Hepatocyte (in vitro differentiated cells): ENCODE results near the gene CELF4. TPM values are rescaled to one million over a fixed set of nuclear protein-coding genes. Genes with fewer than 3 reads are reported as not detected.

Source experiments
- DNase-seq: peaks from one replicate; pipeline ENCODE4 v3.0.0-alpha.2; 2016; ENCODE audit warnings: low spot score
- H2AFZ ChIP-seq: fragments of 200-600 bp; sonication (generic); 2 replicates; pipeline ENCODE4 v1.6.0; 2016; ENCODE audit warnings: antibody characterized with exemption, mild to moderate bottlenecking
- H3K27ac ChIP-seq: fragments of 200-600 bp; sonication (generic); 2 replicates; pipeline ENCODE4 v1.5.1; 2016; ENCODE audit warnings: mild to moderate bottlenecking
- H3K27me3 ChIP-seq: fragments of 200-600 bp; sonication (generic); 2 replicates; pipeline ENCODE4 v1.6.1; 2016
- H3K36me3 ChIP-seq: fragments of 200-600 bp; sonication (generic); replicated peaks from 2 replicates; pipeline ENCODE4 v1.5.1; 2016; ENCODE audit warnings: low read depth; ENCODE audit not compliant: insufficient read depth
- H3K4me1 ChIP-seq: fragments of 200-600 bp; sonication (generic); 2 replicates; pipeline ENCODE4 v1.5.1; 2016; ENCODE audit warnings: mild to moderate bottlenecking, moderate library complexity; ENCODE audit not compliant: insufficient read depth
- H3K4me2 ChIP-seq: fragments of 200-600 bp; sonication (generic); 2 replicates; pipeline ENCODE4 v1.6.0; 2016
- H3K4me3 ChIP-seq: fragments of 200-600 bp; sonication (generic); 2 replicates; pipeline ENCODE4 v1.5.1; 2016; ENCODE audit warnings: mild to moderate bottlenecking
- H3K79me2 ChIP-seq: fragments of 200-600 bp; sonication (generic); 2 replicates; pipeline ENCODE4 v1.6.0; 2017; ENCODE audit warnings: mild to moderate bottlenecking
- H3K9me2 ChIP-seq: fragments of 200-600 bp; sonication (generic); replicated peaks from 2 replicates; pipeline ENCODE4 v1.6.0; 2017; ENCODE audit warnings: mild to moderate bottlenecking; ENCODE audit not compliant: insufficient read depth
- H3K9me3 ChIP-seq: fragments of 200-600 bp; sonication (generic); 2 replicates; pipeline ENCODE4 v1.5.1; 2016; ENCODE audit warnings: low read depth, mild to moderate bottlenecking
- H4K20me1 ChIP-seq: fragments of 200-600 bp; sonication (generic); 2 replicates; pipeline ENCODE4 v1.6.0; 2016; ENCODE audit warnings: mild to moderate bottlenecking; ENCODE audit not compliant: insufficient read depth, poor library complexity, severe bottlenecking
- EZH2 ChIP-seq: fragments of 200-600 bp; sonication (generic); IDR thresholded peaks from 2 replicates; pipeline ENCODE4 v1.6.1; 2016; ENCODE audit warnings: antibody characterized with exemption, mild to moderate bottlenecking, borderline replicate concordance
- EZH2phosphoT487 ChIP-seq: fragments of 200-600 bp; sonication (generic); IDR thresholded peaks from one replicate; pipeline ENCODE4 v1.6.1; 2018; ENCODE audit warnings: antibody characterized with exemption, mild to moderate bottlenecking, low read depth, moderate library complexity; ENCODE audit not compliant: unreplicated experiment, severe bottlenecking
- WGBS: methylation state at CpG from one replicate; pipeline ENCODE4 v1.1.6; 2016; ENCODE audit warnings: low lambda C conversion rate; ENCODE audit errors: missing lambda C conversion rate; 5-methylcytosine and 5-hydroxymethylcytosine counted together
- polyA plus RNA-seq: library from polyadenylated mRNA; unstranded; fragments of >200 nt; fragmentation: Nextera tagmentation; extraction: Ambion mirVana; gene quantifications from 2 replicates; pipeline ENCODE4 v1.2.1, GENCODE V29; 2016
- total RNA-seq: library from RNA; depleted of rRNA; stranded (reverse); fragments of >200 nt; gene quantifications from 2 replicates; pipeline ENCODE4 v1.2.3, GENCODE V29; 2014
- TF ChIP-seq, protein P1 (sequence below): fragments of 200-600 bp; sonication (generic); IDR thresholded peaks from 2 replicates; pipeline ENCODE4 v1.5.1; 2016; ENCODE audit warnings: antibody characterized with exemption, mild to moderate bottlenecking; ENCODE audit not compliant: poor library complexity

Gene CELF4
- total and polyA plus RNA-seq, 2 experiments from 2014 or later, result 1.3 to 2.9 TPM

- Histone ChIP-seq H3K9me2 (no peaks in the 10 kb centered on the region), H3K4me2 (no peak overlapping the region), H3K4me1 (no peaks in the 10 kb centered on the region), H4K20me1 (no peaks in the 10 kb centered on the region), H3K36me3 (no peaks in the 10 kb centered on the region), H2AFZ (no peak overlapping the region), H3K9me3 (no peaks in the 10 kb centered on the region), H3K79me2 (no peaks in the 10 kb centered on the region), H3K27me3 (peaks cover 4% of the 10 kb centered on the region), H3K4me3 (no peak overlapping the region), H3K27ac (no peak overlapping the region)
- DNase-seq, result no peak
- TF ChIP-seq, protein P1, sequence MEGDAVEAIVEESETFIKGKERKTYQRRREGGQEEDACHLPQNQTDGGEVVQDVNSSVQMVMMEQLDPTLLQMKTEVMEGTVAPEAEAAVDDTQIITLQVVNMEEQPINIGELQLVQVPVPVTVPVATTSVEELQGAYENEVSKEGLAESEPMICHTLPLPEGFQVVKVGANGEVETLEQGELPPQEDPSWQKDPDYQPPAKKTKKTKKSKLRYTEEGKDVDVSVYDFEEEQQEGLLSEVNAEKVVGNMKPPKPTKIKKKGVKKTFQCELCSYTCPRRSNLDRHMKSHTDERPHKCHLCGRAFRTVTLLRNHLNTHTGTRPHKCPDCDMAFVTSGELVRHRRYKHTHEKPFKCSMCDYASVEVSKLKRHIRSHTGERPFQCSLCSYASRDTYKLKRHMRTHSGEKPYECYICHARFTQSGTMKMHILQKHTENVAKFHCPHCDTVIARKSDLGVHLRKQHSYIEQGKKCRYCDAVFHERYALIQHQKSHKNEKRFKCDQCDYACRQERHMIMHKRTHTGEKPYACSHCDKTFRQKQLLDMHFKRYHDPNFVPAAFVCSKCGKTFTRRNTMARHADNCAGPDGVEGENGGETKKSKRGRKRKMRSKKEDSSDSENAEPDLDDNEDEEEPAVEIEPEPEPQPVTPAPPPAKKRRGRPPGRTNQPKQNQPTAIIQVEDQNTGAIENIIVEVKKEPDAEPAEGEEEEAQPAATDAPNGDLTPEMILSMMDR, result no peak
- no peak for TF ChIP-seq EZH2phosphoT487
- no peak for TF ChIP-seq EZH2
- WGBS, result 85% methylated on average over 3 of the region's 3 CpGs
Measured at GRCh38 chr18:37355772-37356171, 209.8 kb downstream of the CELF4 start.

DNA sequence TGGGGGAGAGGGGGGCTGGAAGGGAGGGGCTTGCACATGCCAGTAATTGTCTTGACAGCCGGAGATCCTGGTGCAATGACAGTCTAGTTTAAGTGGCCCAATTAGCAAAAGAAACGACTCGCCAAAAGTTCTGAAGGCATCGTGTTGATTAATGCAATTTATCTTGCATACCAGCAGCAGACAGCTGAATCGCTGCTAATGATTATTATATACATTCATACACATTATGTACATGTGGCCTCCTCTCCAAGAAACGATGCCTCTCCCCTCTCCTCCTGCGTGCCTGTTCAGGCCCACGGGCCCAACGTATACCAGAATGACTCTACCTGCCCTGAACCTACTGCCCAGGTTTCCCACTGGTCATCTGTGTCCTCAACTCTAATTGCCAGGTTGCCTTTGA lies 214.5 kb downstream of the CELF4 start:
- 90% methylated on average over 9 of the region's 9 CpGs for WGBS
- Histone ChIP-seq H3K36me3 (no peaks in the 10 kb centered on the region), H3K27ac (no peak overlapping the region)

DNA sequence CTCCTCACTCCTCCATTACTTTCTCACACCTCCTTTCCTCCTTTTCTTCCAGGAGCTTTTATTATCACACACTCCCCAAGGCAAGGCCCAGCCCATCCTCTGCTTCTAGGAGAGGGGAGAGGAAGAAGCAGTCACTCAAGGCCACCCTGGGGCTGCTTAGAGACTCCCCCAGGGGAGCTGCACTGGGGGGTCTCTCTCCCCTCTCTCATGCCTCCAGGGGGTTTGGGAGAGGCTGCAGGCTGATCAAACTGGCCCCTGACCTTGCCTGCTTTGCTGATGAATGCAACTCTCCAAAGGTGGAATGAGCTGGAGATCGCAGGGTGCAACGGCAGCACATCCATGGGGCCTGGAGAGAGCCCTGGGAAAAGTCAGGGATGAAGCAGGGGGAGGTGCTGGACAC lies 216.9 kb downstream of the CELF4 start:
- H3K4me3 ChIP-seq, result no peak overlapping the region
- no peaks in the 10 kb centered on the region for H3K9me2 ChIP-seq
- peaks cover 24% of the 10 kb centered on the region for H3K27me3 ChIP-seq
- DNase-seq, result no peak
- no peak overlapping the region for H3K4me2 ChIP-seq
- TF ChIP-seq, protein P1, result no peak
- TF ChIP-seq EZH2phosphoT487, result no peak
- TF ChIP-seq EZH2, result no peak
- no peaks in the 10 kb centered on the region for H3K79me2 ChIP-seq
- no peaks in the 10 kb centered on the region for H3K36me3 ChIP-seq
- H3K4me1 ChIP-seq, result no peaks in the 10 kb centered on the region
- H2AFZ ChIP-seq, result no peak overlapping the region
- WGBS, result 75% methylated on average over 2 of the region's 2 CpGs
- H3K27ac ChIP-seq, result no peak overlapping the region
- H4K20me1 ChIP-seq, result no peaks in the 10 kb centered on the region
- H3K9me3 ChIP-seq, result no peaks in the 10 kb centered on the region

More for the DNA sequence above, 214.5 kb downstream of the CELF4 start:
- Histone ChIP-seq H3K4me1 (no peaks in the 10 kb centered on the region), H3K79me2 (no peaks in the 10 kb centered on the region), H3K9me3 (no peaks in the 10 kb centered on the region), H3K9me2 (no peaks in the 10 kb centered on the region), H3K4me2 (no peak overlapping the region), H3K4me3 (no peak overlapping the region), H3K27me3 (peaks cover 4% of the 10 kb centered on the region), H4K20me1 (no peaks in the 10 kb centered on the region), H2AFZ (no peak overlapping the region)
- DNase-seq, result no peak
- no peak for TF ChIP-seq EZH2
- no peak for TF ChIP-seq EZH2phosphoT487
- TF ChIP-seq, protein P1, result no peak

- WGBS, result 86% methylated on average over 3 of the region's 3 CpGs
- DNase-seq, result no peak
- Histone ChIP-seq H3K4me1 (no peaks in the 10 kb centered on the region), H3K27ac (no peak overlapping the region), H2AFZ (no peak overlapping the region), H3K36me3 (no peaks in the 10 kb centered on the region), H3K4me2 (no peak overlapping the region), H4K20me1 (no peaks in the 10 kb centered on the region), H3K27me3 (peaks cover 26% of the 10 kb centered on the region), H3K9me3 (no peaks in the 10 kb centered on the region), H3K4me3 (no peak overlapping the region), H3K79me2 (no peaks in the 10 kb centered on the region), H3K9me2 (no peaks in the 10 kb centered on the region)
- no peak for TF ChIP-seq EZH2
- TF ChIP-seq, protein P1, result no peak
Measured at GRCh38 chr18:37346048-37346447, 219.6 kb downstream of the CELF4 start.
